ENCODE measurements around the gene UVRAG.

UVRAG gene

GRCh38 chr11:76105637-76106036, 290.6 kb downstream of the UVRAG start:
- peaks cover 13% of the 10 kb centered on the region for H3K36me3 ChIP-seq (ENCODE audit: insufficient read depth, low read length)
- no peaks in the 10 kb centered on the region for H3K4me1 ChIP-seq (ENCODE audit: insufficient read depth, low read length, severe bottlenecking)
- H3K9ac ChIP-seq (ENCODE audit: low read length): no peak overlapping the region
- no peak overlapping the region for H3K27ac ChIP-seq (ENCODE audit: low read depth, low read length, poor library complexity, severe bottlenecking)
- H3K9me2 ChIP-seq (ENCODE audit: low read depth, low read length): no peaks in the 10 kb centered on the region
- H3F3A ChIP-seq (ENCODE audit: insufficient read depth, low read length): no peaks in the 10 kb centered on the region
- no peak overlapping the region for H3K4me3 ChIP-seq (ENCODE audit: low read depth, low read length, poor library complexity, severe bottlenecking)
- no peaks in the 10 kb centered on the region for H3K27me3 ChIP-seq (ENCODE audit: insufficient read depth, low read length)
- no peaks in the 10 kb centered on the region for H4K20me1 ChIP-seq (ENCODE audit: insufficient read depth, low read length)
- H3K79me2 ChIP-seq (ENCODE audit: insufficient read depth, low read length): no peaks in the 10 kb centered on the region; the same call in 1 of the 2 replicates
- H3K4me2 ChIP-seq (ENCODE audit: low read length): no peak overlapping the region
- peaks cover 8% of the 10 kb centered on the region; the same call in 1 of the 2 replicates for H3K9me3 ChIP-seq (ENCODE audit: low read length)
- no peak overlapping the region for H2AFZ ChIP-seq (ENCODE audit: low read length)
- TF ChIP-seq EZH2 (IDR thresholded peaks at IDR 0.05; ENCODE audit: borderline replicate concordance, low read length) (no peak), CTCF (IDR thresholded peaks at IDR 0.05; ENCODE audit: low read length) (no peak)

- Histone ChIP-seq H3K9me3 (ENCODE audit: low read length) (peaks cover 8% of the 10 kb centered on the region; the same call in 1 of the 2 replicates), H3F3A (ENCODE audit: insufficient read depth, low read length) (no peaks in the 10 kb centered on the region), H3K4me2 (ENCODE audit: low read length) (no peak overlapping the region), H4K20me1 (ENCODE audit: insufficient read depth, low read length) (no peaks in the 10 kb centered on the region), H3K79me2 (ENCODE audit: insufficient read depth, low read length) (no peaks in the 10 kb centered on the region; the same call in 1 of the 2 replicates), H3K36me3 (ENCODE audit: insufficient read depth, low read length) (peaks cover 13% of the 10 kb centered on the region), H3K27ac (ENCODE audit: low read depth, low read length, poor library complexity, severe bottlenecking) (no peak overlapping the region), H3K4me3 (ENCODE audit: low read depth, low read length, poor library complexity, severe bottlenecking) (no peak overlapping the region), H2AFZ (ENCODE audit: low read length) (no peak overlapping the region), H3K4me1 (ENCODE audit: insufficient read depth, low read length, severe bottlenecking) (no peaks in the 10 kb centered on the region), H3K9me2 (ENCODE audit: low read depth, low read length) (no peaks in the 10 kb centered on the region), H3K27me3 (ENCODE audit: insufficient read depth, low read length) (no peaks in the 10 kb centered on the region), H3K9ac (ENCODE audit: low read length) (no peak overlapping the region)
- TF ChIP-seq EZH2 (IDR thresholded peaks at IDR 0.05; ENCODE audit: borderline replicate concordance, low read length): no peak
- TF ChIP-seq CTCF (IDR thresholded peaks at IDR 0.05; ENCODE audit: low read length): no peak
Measured at GRCh38 chr11:76107971-76108370, 293.0 kb downstream of the UVRAG start.

- no peak overlapping the region for H2AFZ ChIP-seq (ENCODE audit: low read length)
Measured at GRCh38 chr11:76114238-76114637, 299.2 kb downstream of the UVRAG start.

More at GRCh38 chr11:76114238-76114637, 299.2 kb downstream of the UVRAG start:
- H3K9me2 ChIP-seq (ENCODE audit: low read depth, low read length): no peaks in the 10 kb centered on the region
- no peaks in the 10 kb centered on the region for H4K20me1 ChIP-seq (ENCODE audit: insufficient read depth, low read length)
- no peak for TF ChIP-seq EZH2 (IDR thresholded peaks at IDR 0.05; ENCODE audit: borderline replicate concordance, low read length)
- TF ChIP-seq CTCF (IDR thresholded peaks at IDR 0.05; ENCODE audit: low read length): no peak
- no peaks in the 10 kb centered on the region for H3K79me2 ChIP-seq (ENCODE audit: insufficient read depth, low read length)
- no peaks in the 10 kb centered on the region for H3K9me3 ChIP-seq (ENCODE audit: low read length)
- peaks cover 13% of the 10 kb centered on the region for H3K36me3 ChIP-seq (ENCODE audit: insufficient read depth, low read length)
- no peaks in the 10 kb centered on the region for H3F3A ChIP-seq (ENCODE audit: insufficient read depth, low read length)
- no peaks in the 10 kb centered on the region for H3K27me3 ChIP-seq (ENCODE audit: insufficient read depth, low read length)
- H3K4me1 ChIP-seq (ENCODE audit: insufficient read depth, low read length, severe bottlenecking): peaks cover 18% of the 10 kb centered on the region
- H3K27ac ChIP-seq (ENCODE audit: low read depth, low read length, poor library complexity, severe bottlenecking): no peak overlapping the region
- no peak overlapping the region for H3K4me2 ChIP-seq (ENCODE audit: low read length)
- H3K9ac ChIP-seq (ENCODE audit: low read length): no peak overlapping the region
- no peak overlapping the region for H3K4me3 ChIP-seq (ENCODE audit: low read depth, low read length, poor library complexity, severe bottlenecking)

Measured in OCI-LY1 (cell line).